MM.1S (cell line): ENCODE measurements around the gene GPR27.

Source experiments
- DNase-seq: peaks from one replicate; pipeline ENCODE4 v3.0.0-alpha.2; 2015
- H2AFZ ChIP-seq: fragments of 300-600 bp; sonication (generic); 2 replicates; pipeline ENCODE4 v1.6.0; 2016; ENCODE audit warnings: antibody characterized with exemption, low read length
- H3F3A ChIP-seq: fragments of 300-600 bp; sonication (generic); 2 replicates; pipeline ENCODE4 v1.6.1; 2016; ENCODE audit warnings: mild to moderate bottlenecking, antibody characterized with exemption, low read length, moderate library complexity, mixed read lengths; ENCODE audit not compliant: insufficient read depth
- H3K27ac ChIP-seq: fragments of 300-600 bp; sonication (generic); 2 replicates; pipeline ENCODE4 v1.5.1; 2016; ENCODE audit warnings: mild to moderate bottlenecking, low read length
- H3K27me3 ChIP-seq: fragments of 300-600 bp; sonication (generic); replicated peaks from 2 replicates; pipeline ENCODE4 v1.6.0; 2016; ENCODE audit warnings: low read length; ENCODE audit not compliant: insufficient read depth
- H3K36me3 ChIP-seq: fragments of 300-600 bp; sonication (generic); replicated peaks from 2 replicates; pipeline ENCODE4 v1.6.1; 2016; ENCODE audit warnings: mild to moderate bottlenecking, low read length, mixed read lengths; ENCODE audit not compliant: insufficient read depth
- H3K4me1 ChIP-seq: fragments of 300-600 bp; sonication (generic); 2 replicates; pipeline ENCODE4 v1.6.1; 2016; ENCODE audit warnings: low read length, mixed read lengths
- H3K4me2 ChIP-seq: fragments of 300-600 bp; sonication (generic); 2 replicates; pipeline ENCODE4 v1.6.0; 2016; ENCODE audit warnings: low read depth, low read length
- H3K4me3 ChIP-seq: fragments of 300-600 bp; sonication (generic); 2 replicates; pipeline ENCODE4 v1.5.1; 2016; ENCODE audit warnings: low read length, mixed read lengths
- H3K79me2 ChIP-seq: fragments of 300-600 bp; sonication (generic); 2 replicates; pipeline ENCODE4 v1.6.1; 2016; ENCODE audit warnings: mixed run types, low read length, mixed read lengths
- H3K9ac ChIP-seq: fragments of 300-600 bp; sonication (generic); 2 replicates; pipeline ENCODE4 v1.6.1; 2016; ENCODE audit warnings: low read length, mixed read lengths
- H3K9me2 ChIP-seq: fragments of 300-600 bp; sonication (generic); replicated peaks from 2 replicates; pipeline ENCODE4 v1.6.1; 2016; ENCODE audit warnings: mild to moderate bottlenecking, low read length, mixed read lengths; ENCODE audit not compliant: insufficient read depth
- H3K9me3 ChIP-seq: fragments of 300-600 bp; sonication (generic); replicated peaks from 2 replicates; pipeline ENCODE4 v1.6.1; 2016; ENCODE audit warnings: mild to moderate bottlenecking, low read length, mixed read lengths; ENCODE audit not compliant: insufficient read depth
- H4K20me1 ChIP-seq: fragments of 300-600 bp; sonication (generic); 2 replicates; pipeline ENCODE4 v1.6.1; 2016; ENCODE audit warnings: mild to moderate bottlenecking, low read length, moderate library complexity, mixed read lengths; ENCODE audit not compliant: insufficient read depth
- EZH2 ChIP-seq: fragments of 300-600 bp; sonication (generic); optimal IDR thresholded peaks from 2 replicates; pipeline ENCODE3; 2017; ENCODE audit warnings: low read depth, mild to moderate bottlenecking, antibody characterized with exemption, low read length, mixed read lengths
- EZH2phosphoT487 ChIP-seq: fragments of 300-600 bp; sonication (generic); IDR thresholded peaks from 2 replicates; pipeline ENCODE4 v1.6.1; 2018; ENCODE audit warnings: antibody characterized with exemption, low read length
- TF ChIP-seq, protein P1 (sequence below): fragments of 300-600 bp; sonication (generic); IDR thresholded peaks from 2 replicates; pipeline ENCODE4 v1.5.1; 2016; ENCODE audit warnings: antibody characterized with exemption, low read length, mixed read lengths

Gene GPR27

GRCh38 chr3:71753701-71754609 is at the start of gene GPR27:
Gene GPR27 (plus strand): TSS chr3:71753855. CDS start chr3:71754050, 195 bp downstream.
- TF ChIP-seq EZH2phosphoT487 (no peak), EZH2 (no peak)
- TF ChIP-seq, protein P1, sequence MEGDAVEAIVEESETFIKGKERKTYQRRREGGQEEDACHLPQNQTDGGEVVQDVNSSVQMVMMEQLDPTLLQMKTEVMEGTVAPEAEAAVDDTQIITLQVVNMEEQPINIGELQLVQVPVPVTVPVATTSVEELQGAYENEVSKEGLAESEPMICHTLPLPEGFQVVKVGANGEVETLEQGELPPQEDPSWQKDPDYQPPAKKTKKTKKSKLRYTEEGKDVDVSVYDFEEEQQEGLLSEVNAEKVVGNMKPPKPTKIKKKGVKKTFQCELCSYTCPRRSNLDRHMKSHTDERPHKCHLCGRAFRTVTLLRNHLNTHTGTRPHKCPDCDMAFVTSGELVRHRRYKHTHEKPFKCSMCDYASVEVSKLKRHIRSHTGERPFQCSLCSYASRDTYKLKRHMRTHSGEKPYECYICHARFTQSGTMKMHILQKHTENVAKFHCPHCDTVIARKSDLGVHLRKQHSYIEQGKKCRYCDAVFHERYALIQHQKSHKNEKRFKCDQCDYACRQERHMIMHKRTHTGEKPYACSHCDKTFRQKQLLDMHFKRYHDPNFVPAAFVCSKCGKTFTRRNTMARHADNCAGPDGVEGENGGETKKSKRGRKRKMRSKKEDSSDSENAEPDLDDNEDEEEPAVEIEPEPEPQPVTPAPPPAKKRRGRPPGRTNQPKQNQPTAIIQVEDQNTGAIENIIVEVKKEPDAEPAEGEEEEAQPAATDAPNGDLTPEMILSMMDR: no peak
- Histone ChIP-seq H3F3A (no peaks in the 10 kb centered on the region), H3K79me2 (no peaks in the 10 kb centered on the region), H3K9ac (no peak within 1 kb of the TSS), H3K27me3 (no peaks in the 10 kb centered on the region), H3K4me1 (no peaks in the 10 kb centered on the region), H3K9me2 (no peaks in the 10 kb centered on the region), H3K4me3 (no peak within 1 kb of the TSS), H2AFZ (no peak within 1 kb of the TSS), H3K27ac (no peak within 1 kb of the TSS), H3K4me2 (no peak within 1 kb of the TSS), H3K36me3 (no peaks in the 10 kb centered on the region), H4K20me1 (no peaks in the 10 kb centered on the region), H3K9me3 (no peaks in the 10 kb centered on the region)
- no peak for DNase-seq

GRCh38 chr3:71704915-71705314 is 48.7 kb upstream of the GPR27 start:
- no peaks in the 10 kb centered on the region for H3K9me2 ChIP-seq
- TF ChIP-seq, protein P1: no peak
- TF ChIP-seq EZH2phosphoT487: no peak
- no peak for TF ChIP-seq EZH2
- H3F3A ChIP-seq: no peaks in the 10 kb centered on the region
- no peak overlapping the region for H2AFZ ChIP-seq
- no peak overlapping the region for H3K4me3 ChIP-seq
- no peaks in the 10 kb centered on the region for H3K9me3 ChIP-seq
- H3K4me2 ChIP-seq: no peak overlapping the region
- H3K79me2 ChIP-seq: peaks cover 20% of the 10 kb centered on the region
- H3K27ac ChIP-seq: no peak overlapping the region
- DNase-seq: no peak
- no peaks in the 10 kb centered on the region; the same call in 1 of the 2 replicates for H3K36me3 ChIP-seq
- peaks cover 1% of the 10 kb centered on the region; the same call in 1 of the 2 replicates for H3K4me1 ChIP-seq
- no peaks in the 10 kb centered on the region for H4K20me1 ChIP-seq
- H3K27me3 ChIP-seq: no peaks in the 10 kb centered on the region
- H3K9ac ChIP-seq: no peak overlapping the region

GRCh38 chr3:71705681-71706080 is 48.0 kb upstream of the GPR27 start:
- no peak overlapping the region for H3K4me2 ChIP-seq
- no peak overlapping the region for H3K27ac ChIP-seq
- no peaks in the 10 kb centered on the region for H4K20me1 ChIP-seq
- no peak overlapping the region for H3K4me3 ChIP-seq
- no peak overlapping the region for H3K9ac ChIP-seq
- no peaks in the 10 kb centered on the region for H3F3A ChIP-seq
- H3K79me2 ChIP-seq: peaks cover 25% of the 10 kb centered on the region
- no peaks in the 10 kb centered on the region for H3K9me3 ChIP-seq
- H3K27me3 ChIP-seq: no peaks in the 10 kb centered on the region
- no peaks in the 10 kb centered on the region for H3K9me2 ChIP-seq
- peaks cover 7% of the 10 kb centered on the region for H3K4me1 ChIP-seq
- TF ChIP-seq EZH2phosphoT487: no peak
- TF ChIP-seq, protein P1: no peak
- TF ChIP-seq EZH2: no peak
- H3K36me3 ChIP-seq: no peaks in the 10 kb centered on the region; the same call in 1 of the 2 replicates
- no peak for DNase-seq
- no peak overlapping the region for H2AFZ ChIP-seq
